BE2C (cell line): ENCODE results near the gene SHBG.

Experiments
- DNase-seq: peaks from one replicate; pipeline ENCODE4 v3.0.0-alpha.2; 2020
- H3K27me3 ChIP-seq: fragments of 250-450 bp; sonication (Bioruptor Pico); 2 replicates; pipeline ENCODE4 v1.5.1; 2020; ENCODE audit warnings: mild to moderate bottlenecking
- H3K36me3 ChIP-seq: fragments of 250-450 bp; sonication (Bioruptor Pico); 2 replicates; pipeline ENCODE4 v1.5.1; 2020; ENCODE audit warnings: mild to moderate bottlenecking
- H3K4me1 ChIP-seq: fragments of 250-450 bp; sonication (Bioruptor Pico); 2 replicates; pipeline ENCODE4 v1.5.1; 2020
- H3K4me3 ChIP-seq: 2 replicates; pipeline ENCODE4 v1.5.1; 2011; ENCODE audit warnings: low read depth, low read length
- H3K9me3 ChIP-seq: fragments of 250-450 bp; sonication (Bioruptor Pico); 2 replicates; pipeline ENCODE4 v1.5.1; 2020
- TF ChIP-seq, protein P1 (sequence below): IDR thresholded peaks from 2 replicates; pipeline ENCODE4 v1.5.1; 2012; ENCODE audit warnings: mild to moderate bottlenecking, low read depth, low read length

SHBG gene

DNA sequence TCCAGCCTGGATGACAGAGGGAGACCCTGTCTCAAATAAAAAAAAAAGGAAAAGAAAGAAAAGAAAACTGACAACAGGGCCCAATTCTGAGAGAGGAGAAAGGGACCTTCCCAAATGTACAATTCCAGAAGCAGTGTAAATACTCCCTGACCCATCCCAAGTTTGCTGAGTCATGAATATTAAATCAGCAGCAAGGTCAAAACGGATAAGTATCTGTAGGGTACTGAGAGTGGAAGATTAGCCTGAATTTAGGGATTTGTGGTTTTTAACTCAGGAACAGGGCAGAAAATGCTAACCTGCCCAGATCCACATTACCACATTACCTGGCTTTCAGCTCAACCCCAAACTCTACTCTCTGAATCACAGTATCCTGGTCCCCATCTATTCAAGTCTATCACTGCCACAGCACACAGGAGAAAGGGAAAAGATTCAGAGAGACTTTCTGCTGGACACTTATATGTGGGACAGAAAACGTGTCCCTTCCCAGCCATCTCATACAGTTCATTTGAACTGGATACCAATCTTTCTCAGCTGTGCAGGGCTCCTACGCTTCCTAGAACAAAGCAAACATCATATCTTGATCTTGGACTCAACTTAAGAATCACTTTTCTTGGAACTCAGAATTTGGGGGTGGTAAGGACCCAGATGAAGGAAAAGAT lies 18.2 kb upstream of the SHBG start:
- Histone ChIP-seq H3K4me3 (no peak overlapping the region), H3K36me3 (no peaks in the 10 kb centered on the region), H3K4me1 (no peaks in the 10 kb centered on the region), H3K27me3 (no peaks in the 10 kb centered on the region), H3K9me3 (no peaks in the 10 kb centered on the region)
- TF ChIP-seq, protein P1, sequence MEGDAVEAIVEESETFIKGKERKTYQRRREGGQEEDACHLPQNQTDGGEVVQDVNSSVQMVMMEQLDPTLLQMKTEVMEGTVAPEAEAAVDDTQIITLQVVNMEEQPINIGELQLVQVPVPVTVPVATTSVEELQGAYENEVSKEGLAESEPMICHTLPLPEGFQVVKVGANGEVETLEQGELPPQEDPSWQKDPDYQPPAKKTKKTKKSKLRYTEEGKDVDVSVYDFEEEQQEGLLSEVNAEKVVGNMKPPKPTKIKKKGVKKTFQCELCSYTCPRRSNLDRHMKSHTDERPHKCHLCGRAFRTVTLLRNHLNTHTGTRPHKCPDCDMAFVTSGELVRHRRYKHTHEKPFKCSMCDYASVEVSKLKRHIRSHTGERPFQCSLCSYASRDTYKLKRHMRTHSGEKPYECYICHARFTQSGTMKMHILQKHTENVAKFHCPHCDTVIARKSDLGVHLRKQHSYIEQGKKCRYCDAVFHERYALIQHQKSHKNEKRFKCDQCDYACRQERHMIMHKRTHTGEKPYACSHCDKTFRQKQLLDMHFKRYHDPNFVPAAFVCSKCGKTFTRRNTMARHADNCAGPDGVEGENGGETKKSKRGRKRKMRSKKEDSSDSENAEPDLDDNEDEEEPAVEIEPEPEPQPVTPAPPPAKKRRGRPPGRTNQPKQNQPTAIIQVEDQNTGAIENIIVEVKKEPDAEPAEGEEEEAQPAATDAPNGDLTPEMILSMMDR, result no peak
- no peak for DNase-seq

GRCh38 chr17:7612294-7612640 lies 17.7 kb upstream of the SHBG start:
- Histone ChIP-seq H3K9me3 (no peaks in the 10 kb centered on the region), H3K36me3 (no peaks in the 10 kb centered on the region), H3K27me3 (no peaks in the 10 kb centered on the region), H3K4me1 (no peaks in the 10 kb centered on the region), H3K4me3 (no peak overlapping the region)
- TF ChIP-seq, protein P1, result no peak
- DNase-seq, result no peak

- Histone ChIP-seq H3K27me3 (no peaks in the 10 kb centered on the region), H3K9me3 (no peaks in the 10 kb centered on the region), H3K4me3 (peak overlapping the region; percentile 73), H3K4me1 (no peaks in the 10 kb centered on the region), H3K36me3 (no peaks in the 10 kb centered on the region)
- no peak for DNase-seq
- TF ChIP-seq, protein P1, result no peak
These were observed 16.0 kb upstream of the SHBG start for GRCh38 chr17:7613769-7614424.

DNA sequence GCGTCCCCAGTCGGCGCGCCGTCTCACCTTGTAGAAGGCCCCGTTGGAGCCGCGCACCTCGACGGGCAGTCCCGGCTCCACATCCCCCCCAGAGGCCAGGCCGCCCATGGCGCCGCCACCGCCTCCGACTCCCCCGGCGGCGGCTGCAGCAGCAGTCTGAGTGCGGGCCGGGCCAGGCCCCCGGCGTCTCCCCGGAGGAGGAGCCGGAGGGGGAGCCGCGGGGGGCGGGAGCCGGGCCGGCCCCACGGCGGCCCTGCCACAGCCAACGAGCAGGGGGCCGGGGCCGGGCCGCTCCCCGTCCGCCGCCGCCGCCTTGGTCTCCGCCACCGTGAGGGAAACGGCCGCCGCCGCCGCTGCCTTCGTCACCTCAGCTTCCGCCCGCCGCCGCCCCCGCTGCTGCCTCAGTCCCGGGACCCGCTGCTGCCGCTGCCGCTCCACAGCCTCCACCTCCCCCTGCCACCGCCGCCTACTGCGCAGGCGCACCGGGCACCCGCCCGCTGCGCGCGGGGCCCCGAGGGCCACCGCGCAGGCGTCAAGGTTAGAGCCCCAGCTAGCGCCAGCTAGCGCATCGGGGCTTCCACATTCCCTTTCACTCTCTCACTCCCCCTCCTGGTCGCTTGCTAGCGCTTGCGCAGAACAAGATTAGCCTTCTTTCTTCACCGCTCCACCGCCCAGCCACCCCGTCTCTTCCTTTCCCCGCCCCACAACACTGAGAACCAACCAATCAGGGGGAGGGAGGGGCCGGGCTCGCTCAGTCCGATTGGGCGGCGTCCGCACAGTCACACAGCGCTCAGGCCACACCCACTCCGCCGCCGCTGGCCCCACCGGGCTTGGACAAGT lies 15.3 kb upstream of the SHBG start, which contains the start of gene FXR2:
FXR2 (minus strand) TSS at position 473 of the 840 bp plus-strand sequence; CDS start at position 108, 365 bp downstream.
- no peaks in the 10 kb centered on the region for H3K27me3 ChIP-seq
- H3K9me3 ChIP-seq, result no peaks in the 10 kb centered on the region
- TF ChIP-seq, protein P1, result peak; percentile 58
- peak within 1 kb of the TSS; percentile 73 for H3K4me3 ChIP-seq
- no peaks in the 10 kb centered on the region for H3K4me1 ChIP-seq
- peak; percentile 97 for DNase-seq
- no peaks in the 10 kb centered on the region for H3K36me3 ChIP-seq

DNA sequence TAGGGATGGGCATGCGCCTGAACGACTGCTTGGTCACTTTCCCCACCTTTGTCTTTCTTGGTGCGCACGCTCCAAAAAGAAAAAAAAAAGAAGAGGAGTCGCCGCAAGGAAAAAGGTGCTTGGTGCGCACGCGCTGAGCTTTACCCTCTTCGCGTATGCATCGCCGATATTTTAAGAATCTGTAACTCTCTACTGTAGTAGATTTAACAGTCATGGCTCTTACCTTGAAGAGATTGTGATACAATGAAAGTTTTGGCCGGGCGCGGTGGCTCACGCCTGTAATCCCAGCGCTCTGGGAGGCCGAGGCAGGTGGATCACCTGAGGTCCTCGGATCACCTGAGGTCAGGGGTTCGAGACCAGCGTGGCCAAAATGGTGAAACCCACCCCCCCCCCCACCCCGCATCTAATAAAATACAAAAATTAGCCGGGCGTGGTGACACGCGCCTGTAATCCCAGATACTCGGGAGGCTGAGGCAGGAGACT lies 14.6 kb upstream of the SHBG start:
- no peaks in the 10 kb centered on the region for H3K27me3 ChIP-seq
- TF ChIP-seq, protein P1, result no peak
- H3K4me3 ChIP-seq, result peak overlapping the region; percentile 47
- no peaks in the 10 kb centered on the region for H3K36me3 ChIP-seq
- no peaks in the 10 kb centered on the region for H3K4me1 ChIP-seq
- no peaks in the 10 kb centered on the region for H3K9me3 ChIP-seq
- DNase-seq, result no peak

- H3K36me3 ChIP-seq, result no peaks in the 10 kb centered on the region
- no peaks in the 10 kb centered on the region for H3K4me1 ChIP-seq
- no peak for DNase-seq
- H3K27me3 ChIP-seq, result no peaks in the 10 kb centered on the region
- H3K9me3 ChIP-seq, result no peaks in the 10 kb centered on the region
- TF ChIP-seq, protein P1, result no peak
- no peak overlapping the region for H3K4me3 ChIP-seq
These were observed 11.3 kb upstream of the SHBG start for GRCh38 chr17:7618608-7619007.
